Endothelial cell (in vitro differentiated cells): Measurements from ENCODE around the gene FMO5. TPM values are rescaled to one million over a fixed set of nuclear protein-coding genes. Genes with fewer than 3 reads are reported as not detected.

Source experiments
- DNase-seq: peaks from one replicate; pipeline ENCODE4 v3.0.0; 2021; ENCODE audit warnings: low spot score
- H3K27ac Mint-ChIP-seq: one replicate; pipeline ENCODE4 v1.8.0; 2021; ENCODE audit warnings: mixed read lengths, inconsistent platforms; ENCODE audit not compliant: unreplicated experiment
- H3K27me3 Mint-ChIP-seq: one replicate; pipeline ENCODE4 v1.8.0; 2021; ENCODE audit warnings: mild to moderate bottlenecking, moderate library complexity, mixed read lengths, inconsistent platforms; ENCODE audit not compliant: unreplicated experiment
- H3K36me3 Mint-ChIP-seq: one replicate; pipeline ENCODE4 v1.8.0; 2021; ENCODE audit warnings: mild to moderate bottlenecking, low read depth, mixed read lengths, inconsistent platforms; ENCODE audit not compliant: unreplicated experiment
- H3K4me1 Mint-ChIP-seq: one replicate; pipeline ENCODE4 v1.8.0; 2021; ENCODE audit warnings: mild to moderate bottlenecking, mixed read lengths, inconsistent platforms; ENCODE audit not compliant: unreplicated experiment
- H3K4me3 Mint-ChIP-seq: one replicate; pipeline ENCODE4 v1.8.0; 2021; ENCODE audit warnings: mild to moderate bottlenecking, mixed read lengths, inconsistent platforms; ENCODE audit not compliant: unreplicated experiment
- H3K9me3 Mint-ChIP-seq: one replicate; pipeline ENCODE4 v1.8.0; 2021; ENCODE audit warnings: mixed read lengths, inconsistent platforms; ENCODE audit not compliant: unreplicated experiment
- CTCF ChIP-seq: fragments of 200-600 bp; sonication (generic); IDR thresholded peaks from one replicate; pipeline ENCODE4 v1.5.0; 2021; ENCODE audit warnings: antibody characterized with exemption; ENCODE audit not compliant: unreplicated experiment
- total RNA-seq: library from RNA; stranded (reverse); fragmentation: NEBNext Ultra II Directional; extraction: Animal tissue kit (Norgen Biotek cat#: 25700); gene quantifications from one replicate; pipeline ENCODE4 v1.2.1, GENCODE V29; 2021; ENCODE audit not compliant: unreplicated experiment

FMO5 gene
- total RNA-seq, 1 donor from 2014 or later: 1.6 TPM

- Mint-ChIP-seq H3K4me1 (no peaks in the 10 kb centered on the region), H3K27me3 (no peaks in the 10 kb centered on the region), H3K9me3 (no peaks in the 10 kb centered on the region), H3K27ac (no peak overlapping the region), H3K4me3 (no peak overlapping the region), H3K36me3 (peaks cover 22% of the 10 kb centered on the region)
- no peak for TF ChIP-seq CTCF
- no peak for DNase-seq
Observed at GRCh38 chr1:147266381-147266780, 41.2 kb upstream of the FMO5 start.

- no peak for DNase-seq
Observed at GRCh38 chr1:147264158-147264768, 39.1 kb upstream of the FMO5 start.

DNA sequence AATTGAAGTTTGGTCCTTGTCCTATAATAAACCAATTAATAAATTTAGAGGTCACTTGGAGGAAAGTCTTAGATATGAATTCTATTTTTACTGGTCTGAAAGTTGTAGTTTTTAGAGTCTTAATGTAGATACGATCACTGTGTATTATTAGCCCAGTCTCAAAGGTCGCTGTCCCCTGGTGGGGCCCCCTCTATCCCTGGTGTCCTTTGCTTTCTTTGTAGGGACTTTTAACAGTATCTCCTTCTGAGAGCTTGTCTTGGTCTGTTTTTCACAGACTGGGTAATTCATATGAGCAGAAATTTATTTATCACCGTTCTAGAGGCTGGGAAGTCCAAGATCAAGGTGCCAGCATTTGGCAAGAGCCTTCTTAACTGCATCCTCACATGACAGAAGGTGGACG, 35.8 kb upstream of the FMO5 start:
- H3K4me1 Mint-ChIP-seq: peaks cover 9% of the 10 kb centered on the region
- peaks cover 27% of the 10 kb centered on the region for H3K36me3 Mint-ChIP-seq

More at GRCh38 chr1:147264158-147264768, 39.1 kb upstream of the FMO5 start:
- peaks cover 28% of the 10 kb centered on the region for H3K36me3 Mint-ChIP-seq
- no peaks in the 10 kb centered on the region for H3K27me3 Mint-ChIP-seq
- H3K4me3 Mint-ChIP-seq: no peak overlapping the region
- no peak for TF ChIP-seq CTCF
- H3K9me3 Mint-ChIP-seq: no peaks in the 10 kb centered on the region
- H3K4me1 Mint-ChIP-seq: peaks cover 1% of the 10 kb centered on the region
- no peak overlapping the region for H3K27ac Mint-ChIP-seq

GRCh38 chr1:147252540-147252939, 27.4 kb upstream of the FMO5 start:
- no peak for TF ChIP-seq CTCF
- H3K36me3 Mint-ChIP-seq: peaks cover 27% of the 10 kb centered on the region
- no peak overlapping the region for H3K27ac Mint-ChIP-seq
- no peaks in the 10 kb centered on the region for H3K9me3 Mint-ChIP-seq
- no peaks in the 10 kb centered on the region for H3K27me3 Mint-ChIP-seq
- peaks cover 37% of the 10 kb centered on the region for H3K4me1 Mint-ChIP-seq
- no peak overlapping the region for H3K4me3 Mint-ChIP-seq
- no peak for DNase-seq

More for the DNA sequence above, 35.8 kb upstream of the FMO5 start:
- no peak overlapping the region for H3K27ac Mint-ChIP-seq
- no peak for DNase-seq
- H3K27me3 Mint-ChIP-seq: no peaks in the 10 kb centered on the region
- no peak overlapping the region for H3K4me3 Mint-ChIP-seq
- TF ChIP-seq CTCF: no peak
- H3K9me3 Mint-ChIP-seq: no peaks in the 10 kb centered on the region

- peak overlapping the region; percentile 10 for H3K4me3 Mint-ChIP-seq
- H3K27ac Mint-ChIP-seq: peak overlapping the region; percentile 23
- peaks cover 6% of the 10 kb centered on the region for H3K36me3 Mint-ChIP-seq
- peaks cover 1% of the 10 kb centered on the region for H3K27me3 Mint-ChIP-seq
- TF ChIP-seq CTCF: no peak
- no peak for DNase-seq
- H3K4me1 Mint-ChIP-seq: peaks cover 43% of the 10 kb centered on the region
- H3K9me3 Mint-ChIP-seq: no peaks in the 10 kb centered on the region
Observed at GRCh38 chr1:147247656-147248238, 22.6 kb upstream of the FMO5 start.
